NOMO-1 treated with DMSO at 0.1 percent for 48 hours (cell line): ENCODE measurements around the gene ASPHD2.
"Not testable (repeated sequence)": the region's sequence is repeated elsewhere in the genome, so short reads cannot be mapped to it uniquely, and the experiment has no call there.

Experiments used
- DNase-seq: peaks from one replicate; lab custom pipeline; 2025; ENCODE audit not compliant: unreplicated experiment; lab: John Stamatoyannopoulos, UW

Gene ASPHD2

DNA sequence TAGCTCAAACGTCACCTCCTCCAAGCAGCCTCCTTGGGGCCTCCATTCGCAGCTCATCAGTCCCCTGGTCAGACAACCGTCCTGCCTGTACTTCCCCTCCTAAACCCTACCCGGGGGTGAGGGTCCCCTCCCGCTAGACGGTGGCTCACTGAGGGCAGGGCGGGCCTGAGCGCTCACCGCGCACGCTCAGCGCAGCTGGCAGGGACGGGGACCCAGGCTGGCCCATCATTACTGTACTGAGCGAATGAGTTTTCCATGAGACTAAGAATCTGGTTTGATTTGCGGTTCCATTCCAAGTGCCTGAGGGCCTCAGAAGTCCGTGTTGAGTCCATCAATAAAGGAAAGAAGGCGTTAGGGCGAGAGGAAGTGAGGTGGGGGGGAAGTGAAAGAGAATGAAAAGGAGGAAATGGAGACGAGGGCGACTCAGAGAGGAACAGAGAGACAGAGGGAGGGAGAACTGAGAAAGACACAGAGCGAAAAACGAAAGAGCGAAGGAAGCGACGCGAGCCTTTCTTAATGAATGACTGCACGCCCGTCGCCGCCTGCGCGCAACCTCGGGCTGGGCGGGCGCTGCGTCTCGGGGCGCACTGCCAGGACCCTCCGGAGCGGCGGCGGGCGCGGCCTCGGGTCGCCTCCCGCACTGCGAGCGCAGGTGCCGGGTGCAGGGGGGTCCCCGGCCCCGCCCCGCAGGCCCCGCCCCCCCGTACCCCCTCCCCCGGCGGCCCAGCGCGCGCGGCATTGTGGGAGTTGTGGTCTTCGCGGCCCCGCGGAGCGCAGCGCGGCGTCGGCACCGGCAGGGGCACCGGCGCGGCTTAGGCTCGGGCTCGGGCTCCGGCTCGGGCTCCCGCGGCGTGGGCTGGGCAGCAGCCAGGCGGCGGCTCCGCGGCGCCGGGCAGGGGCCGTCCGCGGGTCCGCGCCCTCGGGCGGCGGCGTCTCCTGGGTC lies at the start of gene ASPHD2:
Gene ASPHD2 (plus strand): TSS at position 746 of the 943 bp plus-strand sequence. CDS start 4,356 bp downstream, outside the sequence.
- DNase-seq: peak; percentile 94

GRCh38 chr22:26380072-26380830 lies 48.8 kb upstream of the ASPHD2 start:
- DNase-seq: no peak

- DNase-seq: no peak
These were observed 46.3 kb upstream of the ASPHD2 start for GRCh38 chr22:26382782-26383181.

DNA sequence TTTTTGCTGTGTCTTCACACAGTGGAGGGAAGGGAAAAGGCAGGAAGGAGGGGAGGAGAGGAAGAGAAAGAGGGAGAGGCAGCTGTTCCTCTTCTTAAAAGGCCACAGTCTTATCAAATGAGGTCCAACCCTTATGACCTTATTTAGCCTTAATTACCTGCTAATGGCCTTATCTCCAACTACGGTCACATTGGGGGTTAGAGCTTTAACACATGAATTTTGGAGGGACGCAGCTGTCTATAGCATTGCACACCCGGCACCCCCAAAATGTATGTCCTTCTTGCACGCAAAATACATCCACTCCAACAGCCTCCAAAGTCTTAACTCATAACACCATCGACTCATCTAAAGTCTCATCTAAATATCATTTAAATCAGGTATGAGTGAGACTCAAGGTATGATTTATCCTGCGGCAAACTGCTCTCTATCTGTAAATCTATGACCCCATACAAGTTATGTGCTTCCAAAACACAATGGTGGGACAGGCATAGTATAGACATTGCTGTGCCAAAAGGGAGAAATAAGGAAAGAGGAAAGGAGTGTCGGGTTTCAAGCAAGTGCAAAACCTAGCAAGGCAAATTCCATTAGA lies 45.0 kb upstream of the ASPHD2 start:
- no peak for DNase-seq

DNA sequence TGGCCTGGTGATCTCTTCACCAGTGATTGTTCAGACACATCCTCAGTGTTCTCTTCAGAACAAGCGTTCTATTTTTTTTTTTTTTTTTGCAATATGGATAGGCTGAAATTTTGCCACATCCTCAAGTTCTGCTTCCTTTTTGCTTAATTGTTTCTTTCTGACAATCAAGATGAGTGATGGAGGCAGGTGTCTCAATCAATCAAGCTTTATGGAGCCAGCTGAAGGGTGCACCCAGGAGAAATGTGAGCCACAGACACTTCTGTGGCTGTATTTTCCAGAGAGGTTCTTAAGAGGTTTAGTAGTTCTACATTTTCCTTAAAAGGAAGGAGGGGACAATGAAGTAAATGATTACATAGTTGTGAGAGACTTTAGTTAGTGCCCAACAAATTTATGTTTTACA lies 43.9 kb upstream of the ASPHD2 start:
- peak; percentile 31 for DNase-seq

DNA sequence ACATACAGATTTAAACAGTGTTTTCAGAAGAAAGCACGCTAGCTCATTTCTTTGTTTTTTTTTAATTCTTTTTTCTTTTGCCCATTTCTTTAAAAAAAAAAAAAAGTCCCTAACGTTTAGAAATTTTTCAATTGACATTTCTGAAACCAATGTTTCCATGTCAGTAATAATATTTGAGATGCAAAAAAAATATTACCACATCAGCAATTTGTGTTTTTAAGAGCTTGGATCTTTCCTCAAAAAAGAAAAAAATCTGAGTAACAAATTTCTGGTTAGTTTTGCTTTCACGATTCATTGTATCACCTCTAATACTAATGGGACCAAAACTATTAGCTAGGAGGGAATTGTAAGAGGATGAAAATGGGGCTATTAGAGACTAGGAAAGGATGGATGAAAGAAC lies 39.9 kb upstream of the ASPHD2 start:
- DNase-seq: no peak

DNA sequence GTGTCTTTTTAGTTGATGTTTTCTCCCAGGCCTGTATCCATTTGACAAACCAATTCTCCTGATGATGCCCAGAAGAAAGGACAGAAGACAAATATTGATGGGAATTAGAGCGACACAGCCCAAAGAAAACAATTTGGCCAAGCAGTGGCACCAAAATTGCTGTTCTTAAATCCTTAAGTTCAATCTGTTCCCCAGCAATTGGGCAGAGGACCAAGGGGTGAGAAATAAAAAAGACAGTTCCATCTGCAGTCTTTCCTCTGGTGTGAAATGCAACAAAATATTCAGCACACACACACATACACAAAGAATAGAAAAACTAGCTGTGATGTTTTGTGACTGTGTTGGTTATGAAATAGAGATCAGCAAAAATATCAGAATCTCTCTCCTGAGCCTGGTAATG lies 38.0 kb upstream of the ASPHD2 start:
- no peak for DNase-seq

GRCh38 chr22:26391623-26392022 lies 37.4 kb upstream of the ASPHD2 start:
- no peak for DNase-seq

DNA sequence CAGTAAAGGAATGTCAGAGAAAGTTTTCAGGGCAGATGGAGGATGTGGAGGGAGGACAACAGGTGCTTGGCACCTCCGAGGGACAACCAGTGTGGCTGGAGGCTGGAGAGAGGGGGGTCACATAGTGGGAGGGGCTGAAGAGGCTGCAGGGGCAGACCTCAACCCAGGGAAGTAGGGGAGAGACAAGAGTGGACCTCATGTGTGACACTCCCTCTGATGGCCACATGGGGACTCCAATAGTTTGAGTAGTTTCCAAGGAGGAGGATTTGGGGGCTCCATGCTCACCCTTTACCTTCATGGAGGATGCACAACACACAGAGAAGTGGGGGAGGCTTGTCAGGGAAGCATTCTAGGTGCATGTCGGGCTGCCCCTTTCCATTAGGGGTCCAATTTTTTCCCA lies 35.1 kb upstream of the ASPHD2 start:
- no peak for DNase-seq

DNA sequence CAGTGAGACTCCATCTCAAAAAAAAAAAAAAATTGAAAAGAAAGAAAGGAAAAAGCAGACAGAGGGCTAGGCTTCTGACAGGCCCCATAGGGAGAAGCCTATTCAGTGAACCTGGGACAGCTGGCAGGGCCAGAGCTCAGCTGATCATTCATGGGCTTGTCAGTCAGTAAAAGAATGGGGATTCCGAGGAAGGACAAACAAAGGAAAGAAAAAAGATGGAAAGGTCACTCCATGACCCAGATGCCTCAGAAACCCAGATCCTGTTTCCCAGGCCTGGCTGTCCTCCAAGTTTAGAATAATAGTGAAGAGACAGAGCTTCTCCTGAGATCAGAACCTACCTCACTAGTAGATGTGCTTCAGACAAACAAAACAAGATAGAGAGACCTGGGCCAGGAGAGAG lies 34.3 kb upstream of the ASPHD2 start:
- DNase-seq: no peak

DNA sequence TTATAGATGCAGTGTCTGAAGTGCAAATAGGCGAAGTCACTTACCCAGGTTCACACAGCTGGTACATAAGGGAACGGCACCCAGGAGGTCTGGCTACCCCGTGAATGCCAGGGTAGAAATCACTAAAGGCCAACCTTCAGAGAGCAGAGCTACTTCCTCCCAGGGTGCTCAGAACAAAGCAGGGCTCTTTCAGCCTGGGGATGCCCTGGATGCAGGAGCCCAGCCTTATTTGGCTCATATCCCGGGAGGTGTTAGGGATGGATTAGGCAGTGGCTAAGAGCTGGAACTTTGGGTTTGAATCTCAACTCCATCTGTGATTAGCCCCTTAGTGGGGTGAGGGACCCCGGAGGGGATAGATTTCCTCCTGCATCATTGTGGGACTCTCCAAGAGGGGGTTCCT lies 33.1 kb upstream of the ASPHD2 start:
- no peak for DNase-seq

DNA sequence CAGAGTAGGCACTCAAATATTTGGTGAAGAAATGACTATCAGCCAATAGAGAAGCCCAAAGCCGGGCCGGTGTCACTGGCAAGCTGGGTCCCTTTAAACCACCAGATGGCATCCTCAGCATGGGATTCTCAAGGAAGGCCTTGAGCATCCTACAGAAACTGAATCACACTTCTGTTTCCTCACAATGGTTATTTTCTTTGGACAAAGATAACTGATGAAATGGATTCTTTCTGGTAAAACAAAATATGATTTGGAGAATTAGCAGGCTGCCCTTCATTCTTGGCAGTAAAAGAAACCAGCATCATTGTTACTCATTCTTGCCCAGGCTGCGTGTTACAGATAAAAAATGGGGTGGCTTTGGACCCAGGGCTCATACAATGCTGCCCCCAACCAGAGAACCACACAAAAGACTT lies 30.3 kb upstream of the ASPHD2 start:
- peak; percentile 60 for DNase-seq

DNA sequence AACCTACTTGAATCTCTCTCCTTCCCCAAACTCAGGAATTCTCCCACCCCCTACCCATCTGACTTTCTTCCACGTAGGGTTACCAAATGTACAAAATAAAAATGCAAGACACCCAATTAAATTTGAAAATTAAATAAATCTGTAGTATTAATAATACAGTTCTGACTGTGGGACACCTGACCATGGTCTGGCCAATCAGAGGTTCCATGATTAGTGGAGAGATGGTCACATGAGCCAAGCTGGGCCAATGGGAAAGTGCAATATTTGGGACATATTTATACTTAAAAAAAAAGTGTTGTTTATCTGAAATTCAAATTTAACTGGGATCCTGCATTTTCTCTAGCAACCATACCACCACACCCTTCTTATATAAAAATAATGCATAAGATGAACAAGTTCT lies 29.8 kb upstream of the ASPHD2 start:
- DNase-seq: no peak

DNA sequence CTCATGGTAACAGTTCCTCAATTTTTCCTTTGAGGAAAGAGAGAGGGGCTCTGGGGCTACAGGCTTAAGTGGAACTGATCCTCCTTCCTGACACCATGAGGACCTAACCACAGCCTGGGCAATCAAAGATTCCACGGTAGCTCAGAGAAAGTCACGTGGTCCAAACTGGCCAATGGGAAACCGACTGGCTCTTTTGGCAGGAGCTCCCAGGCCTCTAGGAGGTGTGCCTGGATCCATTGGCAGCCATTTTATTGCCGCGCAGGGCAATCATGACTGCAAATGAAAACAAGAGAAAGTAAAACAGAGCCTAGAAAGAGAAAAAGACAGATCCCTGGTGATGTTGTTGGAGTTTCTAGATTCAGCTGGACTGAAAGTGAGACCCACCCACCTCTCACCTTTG lies 27.3 kb upstream of the ASPHD2 start:
- DNase-seq: no peak

GRCh38 chr22:26404851-26405421 lies 24.1 kb upstream of the ASPHD2 start:
- DNase-seq: peak; percentile 88

DNA sequence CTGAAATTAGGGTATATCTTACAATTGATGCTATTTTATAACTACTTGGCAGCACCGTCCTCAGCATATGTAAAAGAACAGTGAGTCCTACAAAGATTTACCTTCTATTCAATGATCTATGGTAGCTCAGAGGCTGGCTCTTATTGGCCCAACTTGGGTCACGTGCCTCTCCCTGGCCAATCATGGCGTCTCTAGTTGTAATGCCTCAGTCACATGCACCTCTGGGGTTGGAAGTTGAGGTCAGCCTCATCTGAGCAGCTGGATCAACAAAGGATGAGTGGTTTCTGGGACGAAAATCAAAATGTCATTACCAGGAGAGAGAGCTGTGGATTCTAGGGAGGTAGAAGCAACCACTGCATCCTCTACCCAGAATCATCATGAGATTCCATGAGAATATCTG lies 22.9 kb upstream of the ASPHD2 start:
- no peak for DNase-seq

GRCh38 chr22:26408562-26409220 lies 20.4 kb upstream of the ASPHD2 start:
- not testable (repeated sequence) for DNase-seq

GRCh38 chr22:26409719-26410335 lies 19.2 kb upstream of the ASPHD2 start:
- DNase-seq: no peak

GRCh38 chr22:26410386-26410785 lies 18.7 kb upstream of the ASPHD2 start:
- no peak for DNase-seq

DNA sequence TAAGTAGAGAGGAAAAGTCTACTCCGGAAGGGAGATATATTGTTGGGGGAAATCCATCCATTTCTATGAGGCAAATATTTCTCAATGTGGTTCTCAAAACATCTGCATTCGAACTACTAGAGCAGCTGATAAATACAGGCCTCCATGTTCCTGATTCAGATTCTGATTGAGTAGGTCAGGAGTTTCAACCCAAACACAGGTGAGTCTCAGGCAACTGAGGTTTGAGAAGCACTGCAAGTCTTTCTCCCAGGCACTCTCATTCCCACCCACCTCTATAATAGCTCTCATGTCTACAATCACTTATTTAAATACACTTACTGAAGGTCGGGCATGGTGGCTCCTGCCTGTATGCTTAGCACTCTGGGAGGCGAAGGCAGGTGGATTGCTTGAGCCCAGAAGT lies 14.7 kb upstream of the ASPHD2 start:
- DNase-seq: no peak
